Left colon (tissue), 2 donors: ENCODE results near the gene RNASEH2B. TPM values are rescaled to one million over a fixed set of nuclear protein-coding genes. Genes with fewer than 3 reads are reported as not detected.

Source experiments
- ATAC-seq: fragments of 200-7000 bp; cut with Tn5 transposase; one replicate; pipeline ENCODE4 v1.9.1; 2020; ENCODE audit warnings: mild to moderate bottlenecking, moderate library complexity
- DNase-seq, 2 donors: peaks; one replicate each; pipeline ENCODE4 v3.0.0-alpha.2; 2020
- intact Hi-C, 2 donors: fragments of 100-400 bp; cut with DNase I in 1 of 2; cut with micrococcal nuclease in 1 of 2; formaldehyde crosslinking; loops; one replicate each; pipeline versions ENCODE4 v1.11.2 to v1.14.0; 2022; cut with DNase I, micrococcal nuclease
- total RNA-seq, 2 donors: library from RNA; stranded (reverse); fragmentation: NEBNext Ultra II Directional; extraction: Animal tissue kit (Norgen Biotek cat#: 25700); gene quantifications; one replicate each; pipeline ENCODE4 v1.2.1, GENCODE V29; 2021
- donor health status: DM: no; HTN: no; CAD: no.
- donor health status: DM: yes; HTN: yes; CAD: no.

The RNASEH2B gene
- total RNA-seq, 2 donors from 2014 or later = 21.1 to 26.0 TPM

DNA sequence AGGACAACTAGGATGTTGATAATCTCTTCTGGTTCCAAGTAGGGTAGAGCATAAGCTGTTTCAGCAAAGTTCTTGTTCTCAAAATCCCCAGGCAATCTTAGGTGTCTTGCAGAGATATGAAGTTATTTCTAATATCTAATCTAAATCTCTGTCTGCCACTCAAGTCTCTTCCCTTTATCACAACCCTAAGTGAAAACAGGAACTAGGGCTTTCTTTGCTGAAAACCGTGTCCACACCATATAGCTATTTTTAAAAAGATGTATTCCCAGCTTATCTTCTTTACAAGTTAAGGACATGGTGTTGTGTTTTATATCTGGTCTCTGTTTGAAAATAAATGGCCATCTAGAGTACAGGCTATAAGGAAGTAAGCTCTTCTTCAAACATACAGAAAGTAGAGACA is 11.3 kb upstream of the RNASEH2B start:
- ATAC-seq (no peak), DNase-seq (no peak)
- intact Hi-C loops = no loop called here

DNA sequence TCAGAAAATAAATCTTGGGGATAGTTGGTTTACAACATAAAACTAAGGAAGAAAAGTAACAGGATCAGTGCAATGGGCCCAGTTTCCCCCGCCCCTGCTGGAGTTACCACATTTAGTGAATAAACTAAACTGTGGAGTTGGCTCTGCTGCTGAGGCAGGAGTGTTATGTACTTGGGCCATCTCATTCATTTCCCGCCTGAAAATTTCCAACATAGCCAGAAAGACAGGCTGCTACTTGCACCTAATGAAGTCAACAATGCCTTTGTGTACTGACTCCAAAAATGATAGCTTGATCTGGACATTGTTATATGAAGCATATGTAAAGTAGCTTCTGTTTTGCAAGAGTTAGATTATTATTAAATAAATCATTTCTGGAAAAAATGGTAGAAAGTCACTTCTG is 7.9 kb upstream of the RNASEH2B start:
- intact Hi-C loops = no loop called here
- ATAC-seq = no peak
- DNase-seq = no peak

DNA sequence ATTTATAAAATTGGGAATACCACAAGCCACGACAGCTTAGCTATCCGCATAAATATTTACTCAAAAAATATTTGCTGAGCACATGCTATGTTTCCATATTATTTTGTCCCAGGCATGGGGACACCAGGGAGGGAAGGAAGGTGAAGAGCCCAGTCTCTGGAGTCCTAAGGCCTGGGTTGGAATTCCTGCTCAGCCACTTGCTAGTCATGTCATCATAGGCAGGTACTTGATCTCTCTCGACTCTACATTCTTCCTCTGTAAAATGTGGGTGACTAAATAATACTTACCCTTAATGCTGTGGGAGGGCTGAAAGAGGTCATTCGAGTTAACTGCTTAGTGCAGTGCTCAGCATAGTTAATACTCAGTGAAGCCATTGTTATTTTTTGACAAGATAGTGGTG is 4.3 kb upstream of the RNASEH2B start:
- intact Hi-C loops = no loop called here
- DNase-seq = no peak
- ATAC-seq = no peak

- no peak for ATAC-seq
- DNase-seq = no peak
- intact Hi-C loops = no loop called here
Observed at GRCh38 chr13:50907781-50908180, 1.8 kb upstream of the RNASEH2B start.

DNA sequence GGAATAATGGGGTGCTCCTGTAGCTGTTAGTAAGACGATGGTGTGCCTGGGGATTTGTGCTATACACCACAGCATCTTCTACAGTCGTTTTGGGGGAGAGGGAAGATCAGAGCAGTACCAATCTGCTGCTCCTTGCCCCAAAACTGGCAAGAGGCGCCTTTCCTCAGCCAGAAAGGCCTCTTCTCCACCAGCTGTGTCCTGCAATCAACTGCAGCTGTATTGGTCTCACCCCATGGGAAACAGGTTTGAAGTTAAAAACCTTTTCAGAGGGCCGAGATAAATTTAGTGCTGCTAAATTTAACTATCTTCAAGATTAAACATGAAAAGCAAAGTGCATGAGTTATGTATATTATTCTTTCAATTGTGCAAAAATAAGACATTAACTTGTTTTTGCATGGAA is 1.2 kb upstream of the RNASEH2B start:
- DNase-seq = no peak
- intact Hi-C loops = no loop called here
- no peak for ATAC-seq

DNA sequence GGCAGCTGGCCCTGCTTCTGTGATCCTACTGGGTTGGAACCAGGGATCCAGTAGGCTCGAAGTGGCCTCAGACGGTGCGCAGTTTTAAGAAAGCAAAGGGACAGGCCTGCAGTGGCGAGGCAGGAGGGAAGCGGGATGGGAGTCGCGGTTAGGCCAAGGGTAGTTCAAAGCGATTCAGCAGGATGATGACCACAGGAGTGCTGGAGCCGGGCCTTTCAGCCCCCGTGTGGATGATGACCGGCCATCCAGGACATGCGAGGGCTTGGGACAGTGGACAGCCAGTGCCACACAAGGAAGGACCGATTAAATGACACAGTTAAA is 854 bp downstream of the RNASEH2B start:
- DNase-seq (peak in 1 of 2 donors; percentile 44), ATAC-seq (peak; percentile 51)
- intact Hi-C loops = loop anchor here in 1 of 2 donors (5.0 to 10.0 kb wide), 2 partner anchors 378 to 916 kb away; partner anchors contain the start of gene TRIM13

DNA sequence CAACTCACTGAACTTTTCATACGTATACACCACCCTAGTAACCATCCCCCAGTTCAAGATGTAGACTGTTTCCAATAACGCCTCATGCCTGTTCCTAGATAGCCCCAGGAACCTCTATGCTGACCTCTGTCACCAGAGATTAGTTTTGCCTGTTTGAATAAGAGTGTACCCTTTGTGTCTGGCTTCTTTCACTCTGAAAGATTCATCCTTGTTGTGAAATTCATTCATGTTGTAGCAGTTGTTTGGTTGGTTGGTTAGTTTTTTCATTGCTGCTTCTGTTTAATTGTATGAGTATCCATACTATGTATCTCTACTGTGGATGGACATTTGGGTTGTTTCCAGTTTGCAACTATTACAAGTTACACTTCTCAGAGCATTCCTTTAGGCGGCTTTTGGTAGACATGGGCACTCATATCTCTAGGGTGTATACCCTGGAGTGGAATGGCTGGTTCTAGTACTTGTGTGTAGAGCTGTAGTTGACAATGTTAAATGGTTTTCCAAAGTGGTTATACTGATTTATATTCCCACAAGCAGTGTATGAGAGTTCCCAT is 1.6 kb downstream of the RNASEH2B start:
- intact Hi-C loops = loop anchor here in 1 of 2 donors (5.0 to 10.0 kb wide), 2 partner anchors 379 to 916 kb away; partner anchors contain the start of gene TRIM13
- DNase-seq = no peak

GRCh38 chr13:50911937-50912795 is 2.6 kb downstream of the RNASEH2B start:
- intact Hi-C loops = loop anchor here in 1 of 2 donors (5.0 to 10.0 kb wide), 2 partner anchors 380 to 917 kb away; partner anchors contain the start of gene TRIM13
- peak; percentile 36 for ATAC-seq

More for the DNA sequence above, 1.6 kb downstream of the RNASEH2B start:
- ATAC-seq = no peak

GRCh38 chr13:50912851-50913250 is 3.3 kb downstream of the RNASEH2B start:
- intact Hi-C loops = loop anchor here in 1 of 2 donors (5.0 to 10.0 kb wide), 2 partner anchors 381 to 918 kb away; partner anchors contain the start of gene TRIM13
- DNase-seq = no peak
- no peak for ATAC-seq

More at GRCh38 chr13:50911937-50912795, 2.6 kb downstream of the RNASEH2B start:
- DNase-seq = peak; percentile 85 to 96

DNA sequence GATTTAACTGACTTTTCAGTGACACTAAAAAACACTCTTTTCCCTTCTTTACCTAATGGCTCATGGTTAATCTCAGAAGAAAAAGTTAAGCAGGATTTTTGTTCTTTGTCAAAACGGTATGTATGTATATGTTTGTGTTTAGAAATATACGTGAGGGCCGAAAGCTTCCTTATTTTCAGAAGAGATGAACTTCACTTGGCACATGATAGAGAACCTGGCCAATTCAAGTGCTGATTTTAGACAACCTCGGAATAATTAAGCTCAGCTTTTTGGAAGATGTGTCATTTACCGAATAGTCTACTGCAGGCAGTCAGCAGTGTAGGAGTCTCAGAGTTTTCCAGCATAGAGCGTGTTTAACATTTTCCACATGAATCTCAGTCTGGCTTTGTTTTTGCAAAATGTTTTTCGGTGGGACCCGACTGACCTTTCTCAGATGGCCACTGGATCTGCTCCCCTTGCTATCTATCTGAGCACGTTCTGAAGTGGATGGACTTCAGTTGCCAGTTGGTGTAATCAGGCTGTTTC is 4.6 kb downstream of the RNASEH2B start:
- ATAC-seq = no peak
- no peak for DNase-seq
- intact Hi-C loops = loop anchor here in 1 of 2 donors (5.0 to 10.0 kb wide), 2 partner anchors 382 to 919 kb away; partner anchors contain the start of gene TRIM13

GRCh38 chr13:50914848-50915247 is 5.3 kb downstream of the RNASEH2B start:
- DNase-seq = no peak
- intact Hi-C loops = loop anchor here in 1 of 2 donors (5.0 to 10.0 kb wide), 2 partner anchors 383 to 920 kb away; partner anchors contain the start of gene TRIM13
- ATAC-seq = no peak

- DNase-seq (peak in 1 of 2 donors; percentile 17), ATAC-seq (peak; percentile 37)
- intact Hi-C loops = loop anchor here in 1 of 2 donors (10.0 kb wide), 1 partner anchor 921 kb away; the partner anchor contains the start of gene TRIM13
Observed at GRCh38 chr13:50915565-50915964, 6.0 kb downstream of the RNASEH2B start.

DNA sequence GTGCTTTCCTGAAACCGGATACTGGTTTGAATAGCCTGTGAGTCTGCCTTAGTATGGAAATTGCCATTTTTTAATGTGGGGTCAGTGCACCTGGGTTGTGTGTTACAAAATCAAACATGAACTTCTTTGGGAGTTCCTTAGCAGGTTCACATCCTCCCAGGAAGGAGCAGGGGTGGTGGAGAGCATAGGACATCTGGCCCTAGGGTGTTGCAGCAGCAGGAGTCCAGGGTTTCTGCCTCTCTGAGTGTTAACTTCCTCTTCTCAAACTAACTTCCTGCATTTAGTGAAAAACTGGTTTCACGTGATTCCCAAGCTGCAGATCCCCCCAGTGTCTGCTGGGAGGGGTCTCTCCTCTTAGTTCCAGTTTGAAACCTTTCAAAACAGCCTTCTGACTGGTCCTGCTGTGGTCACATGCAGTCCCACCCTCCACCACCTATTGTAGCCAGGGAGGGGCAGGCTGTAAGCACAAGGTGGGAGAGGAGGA is 7.2 kb downstream of the RNASEH2B start:
- intact Hi-C loops = loop anchor here in 1 of 2 donors (10.0 kb wide), 1 partner anchor 922 kb away; the partner anchor contains the start of gene TRIM13
- DNase-seq = peak; percentile 27 to 31
- ATAC-seq = peak; percentile 61

DNA sequence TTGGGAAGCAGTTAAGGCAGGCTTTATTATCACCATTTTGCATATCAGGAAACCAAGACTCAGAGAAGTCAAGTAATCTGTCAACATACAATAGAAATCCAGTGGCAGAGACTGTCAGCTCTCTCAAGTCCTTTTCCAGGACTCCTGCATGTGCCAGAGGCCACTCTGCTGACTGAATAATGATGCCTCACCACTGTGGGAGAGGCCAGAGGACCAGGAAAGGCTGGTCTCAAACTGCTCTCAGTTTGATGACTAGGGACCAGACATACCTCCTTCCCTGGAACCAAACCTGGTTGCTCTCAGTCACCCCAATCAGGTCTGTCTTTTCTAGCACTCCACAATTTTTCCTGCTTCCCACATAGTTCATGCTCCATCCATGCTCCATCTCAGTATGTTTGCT is 8.0 kb downstream of the RNASEH2B start:
- DNase-seq (no peak), ATAC-seq (no peak)
- intact Hi-C loops = loop anchor here in 1 of 2 donors (10.0 kb wide), 1 partner anchor 923 kb away; the partner anchor contains the start of gene TRIM13

GRCh38 chr13:50918567-50918966 is 9.0 kb downstream of the RNASEH2B start:
- intact Hi-C loops = loop anchor here in 1 of 2 donors (10.0 kb wide), 1 partner anchor 924 kb away; the partner anchor contains the start of gene TRIM13
- no peak for ATAC-seq

DNA sequence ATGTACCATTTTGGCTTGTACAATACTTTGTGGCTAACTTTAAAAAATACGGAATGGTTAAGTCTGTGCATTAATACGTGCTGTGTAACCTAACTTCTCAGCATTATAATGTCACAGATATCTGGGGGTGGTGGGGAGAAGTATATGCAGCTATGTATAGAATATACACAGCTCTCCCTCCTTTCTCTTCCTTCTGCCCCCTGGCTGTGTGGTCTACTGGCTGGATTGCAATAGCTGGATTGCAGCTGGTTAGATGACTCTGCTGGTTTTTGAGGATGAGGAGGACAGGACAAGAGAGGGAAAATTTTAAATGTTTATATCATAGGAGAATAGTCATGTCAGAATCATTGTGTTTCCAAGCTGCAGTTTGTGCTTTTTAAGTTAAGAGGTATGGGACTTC is 9.7 kb downstream of the RNASEH2B start:
- intact Hi-C loops = loop anchor here in 1 of 2 donors (10.0 kb wide), 1 partner anchor 924 kb away; the partner anchor contains the start of gene TRIM13
- ATAC-seq (no peak), DNase-seq (no peak)

More at GRCh38 chr13:50918567-50918966, 9.0 kb downstream of the RNASEH2B start:
- no peak for DNase-seq

DNA sequence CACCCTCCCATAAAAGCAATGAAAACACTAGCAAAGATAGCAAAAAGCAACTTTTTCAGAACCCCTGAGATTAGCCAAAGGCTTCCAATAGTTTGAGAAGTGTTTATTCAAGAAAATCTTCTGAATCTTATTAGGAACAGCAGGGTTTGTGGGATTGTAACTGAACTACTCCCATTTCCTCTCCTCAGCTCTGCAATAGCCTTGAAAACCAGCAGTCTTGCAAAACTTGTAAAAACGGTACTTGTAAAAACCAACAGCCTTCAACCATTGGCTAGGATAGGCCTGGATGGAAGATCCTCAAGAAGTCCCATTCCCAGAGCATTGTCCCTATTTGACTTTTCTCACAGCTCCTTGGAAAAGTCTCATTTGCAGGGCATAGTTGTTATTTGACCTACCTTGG is 12.1 kb downstream of the RNASEH2B start:
- intact Hi-C loops = no loop called here
- no peak for DNase-seq
- ATAC-seq = no peak

- no peak for DNase-seq
- intact Hi-C loops = no loop called here
- no peak for ATAC-seq
Observed at GRCh38 chr13:50923272-50923671, 13.7 kb downstream of the RNASEH2B start.

DNA sequence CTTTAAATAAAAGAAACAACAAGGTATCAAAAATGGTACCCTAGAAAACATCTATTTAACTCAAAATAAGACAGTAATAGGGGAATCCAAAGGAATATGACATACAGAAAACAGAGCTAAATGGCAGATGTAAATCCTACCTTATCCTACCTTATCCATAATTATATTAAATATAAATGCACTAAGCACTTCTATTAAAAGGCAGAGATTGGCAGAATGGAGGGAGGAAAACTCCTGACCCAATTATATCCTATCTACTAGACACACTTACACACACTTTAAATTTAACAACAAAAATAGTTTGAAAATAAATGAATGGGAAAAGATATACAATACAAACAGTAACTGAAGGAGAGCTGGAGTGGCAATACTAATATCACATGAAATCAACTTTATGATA is 14.4 kb downstream of the RNASEH2B start:
- intact Hi-C loops = no loop called here
- DNase-seq = no peak

More for the DNA sequence above, 14.4 kb downstream of the RNASEH2B start:
- ATAC-seq = no peak
